GOT3 (cell line): ENCODE results near the gene AGFG2.

Experiments used
- DNase-seq: peaks from one replicate; lab custom pipeline; 2025; ENCODE audit warnings: mixed read lengths; lab: John Stamatoyannopoulos, UW

AGFG2 gene

GRCh38 chr7:100585511-100586265 is 46.7 kb downstream of the AGFG2 start, which contains the start of gene LRCH4:
LRCH4 (minus strand) TSS chr7:100586129; CDS start chr7:100586100, 29 bp downstream.
- DNase-seq: peak; percentile 54

- DNase-seq: peak; percentile 97
Observed at GRCh38 chr7:100586266-100587025, 47.4 kb downstream of the AGFG2 start, which contains the start of gene FBXO24. FBXO24 (plus strand) TSS chr7:100586328; CDS start chr7:100586626, 298 bp downstream.

- no peak for DNase-seq
Observed at GRCh38 chr7:100588438-100588837, 49.4 kb downstream of the AGFG2 start.

GRCh38 chr7:100589341-100589947 is 50.4 kb downstream of the AGFG2 start:
- no peak for DNase-seq

- DNase-seq: no peak
Observed at GRCh38 chr7:100590077-100590737, 51.2 kb downstream of the AGFG2 start.

- no peak for DNase-seq
Observed at GRCh38 chr7:100591596-100591995, 52.6 kb downstream of the AGFG2 start.

GRCh38 chr7:100595188-100595587 is 56.2 kb downstream of the AGFG2 start:
- no peak for DNase-seq

- DNase-seq: no peak
Observed at GRCh38 chr7:100598425-100598824, 59.4 kb downstream of the AGFG2 start.

GRCh38 chr7:100599911-100600729 is 61.1 kb downstream of the AGFG2 start:
- DNase-seq: no peak

- no peak for DNase-seq
Observed at GRCh38 chr7:100600730-100601038, 61.7 kb downstream of the AGFG2 start.

GRCh38 chr7:100602889-100603725 is 64.1 kb downstream of the AGFG2 start:
- no peak for DNase-seq

- DNase-seq: no peak
Observed at GRCh38 chr7:100603726-100604027, 64.7 kb downstream of the AGFG2 start.

GRCh38 chr7:100604028-100604975 is 65.3 kb downstream of the AGFG2 start:
- DNase-seq: no peak

GRCh38 chr7:100604976-100605911 is 66.2 kb downstream of the AGFG2 start:
- DNase-seq: no peak

- DNase-seq: no peak
Observed at GRCh38 chr7:100606313-100606712, 67.3 kb downstream of the AGFG2 start.

GRCh38 chr7:100607111-100607510 is 68.1 kb downstream of the AGFG2 start:
- DNase-seq: no peak

GRCh38 chr7:100609958-100610357 is 71.0 kb downstream of the AGFG2 start:
- no peak for DNase-seq

GRCh38 chr7:100611983-100612729 is 73.2 kb downstream of the AGFG2 start, which contains the start of gene MOSPD3:
MOSPD3 (plus strand) TSS chr7:100612540; CDS start chr7:100612792, 252 bp downstream.
- peak; percentile 87 for DNase-seq
